Activated CD8-positive, alpha-beta memory T cell treated with anti-CD3 and anti-CD28 coated beads for 24 hours (primary cell): ENCODE data around the gene GNAS.
"Not testable (repeated sequence)": the region's sequence is repeated elsewhere in the genome, so short reads cannot be mapped to it uniquely, and the experiment has no call there.

ENCODE experiments used
- DNase-seq: peaks from one replicate; pipeline ENCODE4 v3.0.0-alpha.2; 2020

GNAS gene

GRCh38 chr20:58852543-58853271 lies at the start of gene GNAS:
Gene GNAS, plus strand, starts transcription at chr20:58852716.
- DNase-seq: peak; percentile 81

GRCh38 chr20:58803533-58803932 lies 49.0 kb upstream of the GNAS start:
- DNase-seq: no peak

- DNase-seq: no peak
Observed at GRCh38 chr20:58807801-58808200, 44.7 kb upstream of the GNAS start.

GRCh38 chr20:58808271-58809046 lies 44.1 kb upstream of the GNAS start:
- no peak for DNase-seq

- DNase-seq: no peak
Observed at GRCh38 chr20:58810116-58810878, 42.2 kb upstream of the GNAS start.

GRCh38 chr20:58810879-58811250 lies 41.7 kb upstream of the GNAS start:
- DNase-seq: no peak

GRCh38 chr20:58811334-58811733 lies 41.2 kb upstream of the GNAS start:
- no peak for DNase-seq

- no peak for DNase-seq
Observed at GRCh38 chr20:58813369-58813768, 39.1 kb upstream of the GNAS start.

GRCh38 chr20:58815448-58815847 lies 37.1 kb upstream of the GNAS start:
- no peak for DNase-seq

GRCh38 chr20:58816051-58816450 lies 36.5 kb upstream of the GNAS start:
- DNase-seq: no peak

GRCh38 chr20:58816957-58817651 lies 35.4 kb upstream of the GNAS start:
- no peak for DNase-seq

GRCh38 chr20:58817748-58818147 lies 34.8 kb upstream of the GNAS start:
- no peak for DNase-seq

GRCh38 chr20:58818586-58819285 lies 33.8 kb upstream of the GNAS start:
- DNase-seq: peak; percentile 75

- no peak for DNase-seq
Observed at GRCh38 chr20:58819921-58820320, 32.6 kb upstream of the GNAS start.

GRCh38 chr20:58820515-58820914 lies 32.0 kb upstream of the GNAS start:
- DNase-seq: not testable (repeated sequence)

GRCh38 chr20:58822149-58822548 lies 30.4 kb upstream of the GNAS start:
- no peak for DNase-seq

- DNase-seq: no peak
Observed at GRCh38 chr20:58822748-58823730, 29.5 kb upstream of the GNAS start.

GRCh38 chr20:58824843-58825242 lies 27.7 kb upstream of the GNAS start:
- DNase-seq: no peak

- DNase-seq: no peak
Observed at GRCh38 chr20:58825450-58825849, 27.1 kb upstream of the GNAS start.

- DNase-seq: no peak
Observed at GRCh38 chr20:58826271-58826670, 26.2 kb upstream of the GNAS start.

- no peak for DNase-seq
Observed at GRCh38 chr20:58828136-58828535, 24.4 kb upstream of the GNAS start.
